GM23248 (cell line): Measurements from ENCODE around the gene ZNF148.

Experiments used
- EZH2 ChIP-seq: fragments of 200-600 bp; sonication (generic); IDR thresholded peaks from 2 replicates; pipeline ENCODE4 v1.6.1; 2018; ENCODE audit warnings: antibody characterized with exemption, mild to moderate bottlenecking; ENCODE audit not compliant: insufficient read depth, poor library complexity, severe bottlenecking
- EZH2phosphoT487 ChIP-seq: fragments of 200-600 bp; sonication (generic); IDR thresholded peaks from 2 replicates; pipeline ENCODE4 v1.6.1; 2018; ENCODE audit warnings: antibody characterized with exemption, moderate library complexity, mild to moderate bottlenecking, low read depth; ENCODE audit not compliant: insufficient read depth

GRCh38 chr3:125238759-125239158 lies 136.4 kb downstream of the ZNF148 start:
- TF ChIP-seq EZH2 (no peak), EZH2phosphoT487 (no peak)
